Activated CD4-positive, alpha-beta memory T cell treated with anti-CD3 and anti-CD28 coated beads for 36 hours (primary cell): Measurements from ENCODE around the gene ZMYM2. TPM values are rescaled to one million over a fixed set of nuclear protein-coding genes. Genes with fewer than 3 reads are reported as not detected.

Source experiments
- CTCF ChIA-PET: fragments of 350-600 bp; sonication (Branson Sonifier 250); formaldehyde crosslinking; loops from one replicate; lab custom pipeline; 2021; ENCODE audit warnings: antibody characterized with exemption, inconsistent platforms; lab: Charles Lee
- POLR2A ChIA-PET: fragments of 350-600 bp; sonication (Branson Sonifier 250); formaldehyde crosslinking; loops from one replicate; lab custom pipeline; 2021; ENCODE audit warnings: antibody characterized with exemption; lab: Charles Lee
- DNase-seq: peaks from one replicate; pipeline ENCODE4 v3.0.0-alpha.2; 2020
- H3K27ac Mint-ChIP-seq: one replicate; pipeline ENCODE4 v1.8.0; 2021; ENCODE audit warnings: mixed read lengths
- H3K27me3 Mint-ChIP-seq: one replicate; pipeline ENCODE4 v1.8.0; 2021; ENCODE audit warnings: mixed read lengths
- H3K36me3 Mint-ChIP-seq: one replicate; pipeline ENCODE4 v1.8.0; 2021; ENCODE audit warnings: mixed read lengths
- H3K4me1 Mint-ChIP-seq: one replicate; pipeline ENCODE4 v1.8.0; 2021; ENCODE audit warnings: low read depth, mixed read lengths
- H3K4me3 Mint-ChIP-seq: one replicate; pipeline ENCODE4 v1.8.0; 2021; ENCODE audit warnings: mild to moderate bottlenecking, mixed read lengths
- H3K9me3 Mint-ChIP-seq: one replicate; pipeline ENCODE4 v1.8.0; 2021; ENCODE audit warnings: mixed read lengths
- intact Hi-C: fragments of 100-400 bp; cut with micrococcal nuclease; formaldehyde crosslinking; loops from one replicate; pipeline ENCODE4 v1.15.1; 2023
- total RNA-seq, 2 experiments: library from RNA; stranded (reverse); gene quantifications; one replicate each; pipeline ENCODE4 v1.2.3, GENCODE V29; 2021

ZMYM2 gene
- total RNA-seq, 2 experiments from 2014 or later = 47.7 to 55.8 TPM

DNA sequence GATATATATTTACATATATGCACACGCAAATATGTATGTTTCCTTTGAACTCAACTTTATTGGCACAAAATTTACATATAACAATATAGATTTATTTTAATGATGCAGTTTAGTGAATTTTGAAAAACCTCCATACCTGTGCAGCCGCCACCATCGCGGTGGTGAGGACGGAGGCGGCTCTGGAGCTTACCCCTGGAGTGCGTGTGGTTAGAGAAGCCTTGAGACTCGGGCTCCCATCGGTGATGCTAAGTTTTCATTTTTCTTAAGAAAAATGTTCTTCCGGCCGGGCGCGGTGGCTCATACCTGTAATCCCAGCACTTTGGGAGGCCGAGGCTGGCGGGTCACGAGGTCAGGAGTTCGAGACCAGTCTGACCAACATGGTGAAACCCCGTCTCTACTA lies 170.5 kb downstream of the ZMYM2 start:
- no peaks in the 10 kb centered on the region for H3K9me3 Mint-ChIP-seq
- H3K27me3 Mint-ChIP-seq = peaks cover 23% of the 10 kb centered on the region
- H3K4me1 Mint-ChIP-seq = no peaks in the 10 kb centered on the region
- DNase-seq = no peak
- H3K27ac Mint-ChIP-seq = no peak overlapping the region
- POLR2A ChIA-PET = no interaction called here
- H3K36me3 Mint-ChIP-seq = no peaks in the 10 kb centered on the region
- H3K4me3 Mint-ChIP-seq = no peak overlapping the region
- CTCF ChIA-PET = interaction anchor here (1.0 to 2.5 kb wide), 3 partner anchors 10 to 34 kb away, joined by 3 to 16 read pairs (median 8); no protein-coding TSS in a partner anchor
- intact Hi-C loops = loop anchor here (2.0 to 10.0 kb wide), 2 partner anchors 34 to 144 kb away; no protein-coding TSS in a partner anchor

DNA sequence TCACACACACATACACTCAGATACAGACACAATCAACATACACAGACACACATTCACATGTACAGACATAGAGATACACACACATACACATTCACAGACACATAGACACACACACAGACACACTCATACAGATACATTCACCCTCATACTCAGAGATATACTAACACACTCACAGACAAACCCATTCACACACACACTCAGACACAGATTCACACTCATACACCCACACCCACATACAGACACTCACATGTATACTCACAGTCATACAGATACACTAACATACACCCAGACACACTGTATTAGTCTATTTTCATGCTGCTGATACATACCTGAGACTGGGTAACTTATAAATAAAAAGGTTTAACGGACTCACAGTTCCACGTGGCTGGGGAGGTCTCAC lies 171.5 kb downstream of the ZMYM2 start:
- intact Hi-C loops = no loop called here
- H3K27ac Mint-ChIP-seq = no peak overlapping the region
- DNase-seq = no peak
- H3K27me3 Mint-ChIP-seq = peaks cover 21% of the 10 kb centered on the region
- ChIA-PET CTCF (no interaction called here), POLR2A (no interaction called here)
- no peaks in the 10 kb centered on the region for H3K9me3 Mint-ChIP-seq
- H3K4me1 Mint-ChIP-seq = no peaks in the 10 kb centered on the region
- H3K4me3 Mint-ChIP-seq = no peak overlapping the region
- H3K36me3 Mint-ChIP-seq = no peaks in the 10 kb centered on the region

GRCh38 chr13:20130652-20131051 lies 172.1 kb downstream of the ZMYM2 start:
- ChIA-PET CTCF (no interaction called here), POLR2A (no interaction called here)
- DNase-seq = no peak
- Mint-ChIP-seq H3K9me3 (no peaks in the 10 kb centered on the region), H3K4me1 (no peaks in the 10 kb centered on the region), H3K36me3 (no peaks in the 10 kb centered on the region), H3K27me3 (peaks cover 20% of the 10 kb centered on the region), H3K4me3 (no peak overlapping the region), H3K27ac (no peak overlapping the region)
- intact Hi-C loops = no loop called here

- no peak for DNase-seq
- Mint-ChIP-seq H3K4me1 (no peaks in the 10 kb centered on the region), H3K27ac (no peak overlapping the region), H3K36me3 (no peaks in the 10 kb centered on the region), H3K9me3 (no peaks in the 10 kb centered on the region), H3K27me3 (peaks cover 19% of the 10 kb centered on the region), H3K4me3 (no peak overlapping the region)
- intact Hi-C loops = no loop called here
- ChIA-PET POLR2A (no interaction called here), CTCF (no interaction called here)
Observed at GRCh38 chr13:20131057-20131832, 172.7 kb downstream of the ZMYM2 start.

- POLR2A ChIA-PET = interaction anchor here (0.6 kb wide), 1 partner anchor 94 kb away, joined by 3 read pairs; no protein-coding TSS in a partner anchor
- Mint-ChIP-seq H3K27me3 (peaks cover 25% of the 10 kb centered on the region), H3K9me3 (no peaks in the 10 kb centered on the region), H3K27ac (no peak overlapping the region), H3K36me3 (no peaks in the 10 kb centered on the region), H3K4me1 (peaks cover 4% of the 10 kb centered on the region), H3K4me3 (no peak overlapping the region)
- intact Hi-C loops = no loop called here
- CTCF ChIA-PET = no interaction called here
- DNase-seq = no peak
Observed at GRCh38 chr13:20132052-20132634, 173.6 kb downstream of the ZMYM2 start.

DNA sequence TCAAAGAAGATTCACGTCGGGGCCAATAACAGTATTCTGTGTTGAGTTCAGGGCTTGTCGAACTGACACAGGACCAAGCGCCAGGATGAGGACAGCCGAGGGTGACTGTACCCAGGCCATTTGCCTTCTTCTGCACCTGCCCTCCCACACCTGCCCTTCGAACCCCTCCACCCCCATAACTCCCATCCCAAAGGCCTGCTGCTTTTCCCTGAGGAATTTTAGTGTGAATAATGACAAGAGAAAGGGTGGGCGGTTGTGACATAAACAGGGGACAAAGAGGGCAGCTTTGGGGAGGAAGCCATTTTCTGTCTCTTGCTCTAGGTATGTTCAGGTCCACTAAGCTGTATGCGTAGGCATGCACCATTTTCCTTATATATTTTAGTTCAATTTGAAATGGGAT lies 176.2 kb downstream of the ZMYM2 start:
- POLR2A ChIA-PET = no interaction called here
- Mint-ChIP-seq H3K27ac (no peak overlapping the region), H3K4me3 (no peak overlapping the region), H3K27me3 (peaks cover 35% of the 10 kb centered on the region), H3K36me3 (no peaks in the 10 kb centered on the region), H3K9me3 (no peaks in the 10 kb centered on the region), H3K4me1 (peaks cover 4% of the 10 kb centered on the region)
- CTCF ChIA-PET = no interaction called here
- no peak for DNase-seq
- intact Hi-C loops = no loop called here

DNA sequence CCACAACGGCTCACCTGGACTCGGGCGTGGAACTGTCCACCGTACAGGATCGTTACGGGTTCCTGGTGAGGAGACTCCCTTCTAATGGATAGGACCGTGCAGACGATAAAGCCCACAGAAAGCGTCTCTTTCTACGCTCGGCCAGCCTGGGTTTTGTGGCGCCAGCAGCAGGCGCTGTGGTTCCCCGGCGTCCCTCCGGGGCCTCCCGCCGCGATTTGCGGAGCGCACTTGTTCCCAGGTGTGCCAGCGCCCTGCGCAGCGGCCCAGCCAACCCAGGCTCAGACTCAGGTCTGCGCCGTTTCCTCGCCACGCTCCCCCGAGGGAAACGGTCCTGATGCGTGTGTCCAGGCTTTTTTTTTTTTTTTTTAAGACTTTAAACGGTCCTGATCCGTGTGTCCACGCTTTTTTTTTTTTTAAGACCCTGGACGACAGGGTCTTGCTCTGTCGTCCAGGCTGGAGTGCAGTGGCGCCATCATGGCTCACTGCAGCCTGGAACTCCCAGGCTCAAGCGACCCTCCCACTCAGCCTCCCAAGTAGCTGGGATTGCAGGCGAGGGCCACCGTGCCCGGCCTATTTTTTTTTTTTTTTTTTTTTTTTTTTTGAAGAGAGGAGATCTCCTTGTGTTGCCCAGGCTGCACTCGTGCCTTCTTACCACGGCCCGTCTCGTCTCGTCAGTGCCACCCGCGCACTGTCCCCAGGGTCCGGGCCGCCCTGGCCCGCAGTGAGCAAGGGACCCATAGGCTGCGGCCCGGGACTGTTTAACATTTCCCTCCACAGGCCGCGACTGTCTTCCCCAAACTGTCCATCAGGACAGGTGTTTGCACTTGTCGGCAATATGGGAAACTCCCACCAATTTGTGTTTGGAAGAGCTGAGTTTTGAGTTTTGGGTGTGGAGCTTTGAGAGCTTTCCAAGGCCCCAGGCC lies 178.5 kb downstream of the ZMYM2 start:
- intact Hi-C loops = loop anchor here (2.0 kb wide), 1 partner anchor 26 kb away; no protein-coding TSS in a partner anchor
- Mint-ChIP-seq H3K4me1 (peaks cover 4% of the 10 kb centered on the region), H3K4me3 (peak overlapping the region; percentile 20), H3K27me3 (peaks cover 48% of the 10 kb centered on the region), H3K9me3 (no peaks in the 10 kb centered on the region), H3K36me3 (no peaks in the 10 kb centered on the region), H3K27ac (no peak overlapping the region)
- peak; percentile 67 for DNase-seq
- CTCF ChIA-PET = no interaction called here
- POLR2A ChIA-PET = interaction anchor here (0.6 kb wide), 1 partner anchor 1473 kb away, joined by 3 read pairs; no protein-coding TSS in a partner anchor

GRCh38 chr13:20137875-20138274 lies 179.3 kb downstream of the ZMYM2 start:
- intact Hi-C loops = loop anchor here (2.0 kb wide), 1 partner anchor 25 kb away; no protein-coding TSS in a partner anchor

GRCh38 chr13:20140487-20140886 lies 182.0 kb downstream of the ZMYM2 start:
- POLR2A ChIA-PET = no interaction called here
- H3K36me3 Mint-ChIP-seq = no peaks in the 10 kb centered on the region
- CTCF ChIA-PET = no interaction called here
- H3K4me1 Mint-ChIP-seq = peaks cover 6% of the 10 kb centered on the region
- H3K27ac Mint-ChIP-seq = no peak overlapping the region
- H3K9me3 Mint-ChIP-seq = no peaks in the 10 kb centered on the region
- DNase-seq = no peak
- intact Hi-C loops = no loop called here
- no peak overlapping the region for H3K4me3 Mint-ChIP-seq
- H3K27me3 Mint-ChIP-seq = peaks cover 52% of the 10 kb centered on the region

More at GRCh38 chr13:20137875-20138274, 179.3 kb downstream of the ZMYM2 start:
- peaks cover 50% of the 10 kb centered on the region for H3K27me3 Mint-ChIP-seq
- peaks cover 4% of the 10 kb centered on the region for H3K4me1 Mint-ChIP-seq
- ChIA-PET POLR2A (interaction anchor here (0.6 kb wide), 1 partner anchor 1472 kb away, joined by 3 read pairs; no protein-coding TSS in a partner anchor), CTCF (no interaction called here)
- no peak overlapping the region for H3K4me3 Mint-ChIP-seq
- H3K9me3 Mint-ChIP-seq = no peaks in the 10 kb centered on the region
- H3K36me3 Mint-ChIP-seq = no peaks in the 10 kb centered on the region
- DNase-seq = no peak
- no peak overlapping the region for H3K27ac Mint-ChIP-seq
